Liver (tissue), 3 donors: ENCODE data around the gene SKAP2.

ENCODE experiments used
- CTCF ChIP-seq: fragments of 150-350 bp; IDR thresholded peaks from 2 replicates; pipeline ENCODE4 v1.5.1; 2017; ENCODE audit warnings: improper control_type of control experiment, low read depth, low read length; ENCODE audit not compliant: missing input control
- FOXA1 ChIP-seq: IDR thresholded peaks from 2 replicates; pipeline ENCODE4 v1.6.1; 2016; ENCODE audit warnings: antibody characterized with exemption
- FOXA2 ChIP-seq: IDR thresholded peaks from 2 replicates; pipeline ENCODE4 v1.6.1; 2016; ENCODE audit warnings: antibody characterized with exemption
- GABPA ChIP-seq, 2 donors: IDR thresholded peaks in 1 of 2; conservative IDR thresholded peaks in 1 of 2; 2 replicates each; pipeline ENCODE4 v1.6.1; 2016; ENCODE audit warnings: antibody characterized with exemption in 2 of 2, mild to moderate bottlenecking in 1 of 2, moderate library complexity in 1 of 2
- JUND ChIP-seq, 2 donors: IDR thresholded peaks; 2 replicates each; pipeline ENCODE4 v1.6.1; 2016; ENCODE audit warnings: antibody characterized with exemption in 2 of 2
- MAX ChIP-seq: IDR thresholded peaks from 2 replicates; pipeline ENCODE4 v1.6.1; 2016; ENCODE audit warnings: antibody characterized with exemption
- RAD21 ChIP-seq, 2 donors: IDR thresholded peaks; 2 replicates each; pipeline ENCODE4 v1.6.1; 2016; ENCODE audit warnings: antibody characterized with exemption in 2 of 2, mild to moderate bottlenecking in 2 of 2
- SP1 ChIP-seq: IDR thresholded peaks from 2 replicates; pipeline ENCODE4 v1.6.1; 2018; ENCODE audit warnings: antibody characterized with exemption, mild to moderate bottlenecking
- TAF1 ChIP-seq: conservative IDR thresholded peaks from 2 replicates; pipeline ENCODE4 v1.6.1; 2016; ENCODE audit warnings: antibody characterized with exemption, mild to moderate bottlenecking
- YY1 ChIP-seq: IDR thresholded peaks from 2 replicates; pipeline ENCODE4 v1.6.1; 2016; ENCODE audit warnings: antibody characterized with exemption, mild to moderate bottlenecking
- TF ChIP-seq, protein P1 (sequence below): IDR thresholded peaks from 2 replicates; pipeline ENCODE4 v1.6.1; 2016; ENCODE audit warnings: antibody characterized with exemption
- TF ChIP-seq, protein P2 (sequence below): IDR thresholded peaks from 2 replicates; pipeline ENCODE4 v1.6.1; 2016; ENCODE audit warnings: antibody characterized with exemption, mild to moderate bottlenecking
- donor health status: healthy.
- donor health status: healthy.

- TF ChIP-seq CTCF (no peak), GABPA (IDR thresholded peaks at IDR 0.05 in 1 of 2, conservative IDR thresholded peaks at IDR 0.05 in 1 of 2) (no peak), YY1 (no peak), JUND (IDR thresholded peaks at IDR 0.05) (no peak), MAX (no peak), FOXA2 (no peak), RAD21 (IDR thresholded peaks at IDR 0.05) (no peak), FOXA1 (no peak), TAF1 (no peak), SP1 (no peak)
- TF ChIP-seq, protein P1, sequence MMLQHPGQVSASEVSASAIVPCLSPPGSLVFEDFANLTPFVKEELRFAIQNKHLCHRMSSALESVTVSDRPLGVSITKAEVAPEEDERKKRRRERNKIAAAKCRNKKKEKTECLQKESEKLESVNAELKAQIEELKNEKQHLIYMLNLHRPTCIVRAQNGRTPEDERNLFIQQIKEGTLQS, result no peak
- TF ChIP-seq, protein P2, sequence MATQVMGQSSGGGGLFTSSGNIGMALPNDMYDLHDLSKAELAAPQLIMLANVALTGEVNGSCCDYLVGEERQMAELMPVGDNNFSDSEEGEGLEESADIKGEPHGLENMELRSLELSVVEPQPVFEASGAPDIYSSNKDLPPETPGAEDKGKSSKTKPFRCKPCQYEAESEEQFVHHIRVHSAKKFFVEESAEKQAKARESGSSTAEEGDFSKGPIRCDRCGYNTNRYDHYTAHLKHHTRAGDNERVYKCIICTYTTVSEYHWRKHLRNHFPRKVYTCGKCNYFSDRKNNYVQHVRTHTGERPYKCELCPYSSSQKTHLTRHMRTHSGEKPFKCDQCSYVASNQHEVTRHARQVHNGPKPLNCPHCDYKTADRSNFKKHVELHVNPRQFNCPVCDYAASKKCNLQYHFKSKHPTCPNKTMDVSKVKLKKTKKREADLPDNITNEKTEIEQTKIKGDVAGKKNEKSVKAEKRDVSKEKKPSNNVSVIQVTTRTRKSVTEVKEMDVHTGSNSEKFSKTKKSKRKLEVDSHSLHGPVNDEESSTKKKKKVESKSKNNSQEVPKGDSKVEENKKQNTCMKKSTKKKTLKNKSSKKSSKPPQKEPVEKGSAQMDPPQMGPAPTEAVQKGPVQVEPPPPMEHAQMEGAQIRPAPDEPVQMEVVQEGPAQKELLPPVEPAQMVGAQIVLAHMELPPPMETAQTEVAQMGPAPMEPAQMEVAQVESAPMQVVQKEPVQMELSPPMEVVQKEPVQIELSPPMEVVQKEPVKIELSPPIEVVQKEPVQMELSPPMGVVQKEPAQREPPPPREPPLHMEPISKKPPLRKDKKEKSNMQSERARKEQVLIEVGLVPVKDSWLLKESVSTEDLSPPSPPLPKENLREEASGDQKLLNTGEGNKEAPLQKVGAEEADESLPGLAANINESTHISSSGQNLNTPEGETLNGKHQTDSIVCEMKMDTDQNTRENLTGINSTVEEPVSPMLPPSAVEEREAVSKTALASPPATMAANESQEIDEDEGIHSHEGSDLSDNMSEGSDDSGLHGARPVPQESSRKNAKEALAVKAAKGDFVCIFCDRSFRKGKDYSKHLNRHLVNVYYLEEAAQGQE, result no peak
These were observed 173.0 kb downstream of the SKAP2 start for GRCh38 chr7:26691406-26691805.
